Vagina (tissue), 2 donors: ENCODE measurements around the gene AKAP5. TPM values are rescaled to one million over a fixed set of nuclear protein-coding genes. Genes with fewer than 3 reads are reported as not detected.

ENCODE experiments used
- DNase-seq, 2 donors: peaks; one replicate each; pipeline ENCODE4 v3.0.0-alpha.2; 2017; ENCODE audit errors: extremely low spot score in 2 of 2
- H3K27ac ChIP-seq: fragments of 200-600 bp; sonication (generic); one replicate; pipeline ENCODE4 v1.5.1; 2019
- H3K27me3 ChIP-seq: fragments of 200-600 bp; sonication (generic); one replicate; pipeline ENCODE4 v1.5.1; 2019
- H3K36me3 ChIP-seq, 2 donors: fragments of 200-600 bp; sonication (generic); one replicate each; pipeline ENCODE4 v1.5.1; 2017 to 2019
- H3K4me1 ChIP-seq: fragments of 200-600 bp; sonication (generic); one replicate; pipeline ENCODE4 v1.5.1; 2019
- H3K4me3 ChIP-seq, 2 donors: fragments of 200-600 bp; sonication (generic); 1 replicate in 1 of 2; 2 replicates in 1 of 2; pipeline ENCODE4 v1.5.1; 2016 to 2019
- H3K9me3 ChIP-seq: fragments of 200-600 bp; sonication (generic); one replicate; pipeline ENCODE4 v1.5.1; 2019
- CTCF ChIP-seq, 3 experiments: fragments of 450-650 bp in 2 of 3; fragments of 200-600 bp in 1 of 3; sonication (generic) in 1 of 3; IDR thresholded peaks; one replicate each; pipeline ENCODE4 v1.5.1; 2017 to 2019; ENCODE audit warnings: antibody characterized with exemption in 3 of 3, mild to moderate bottlenecking in 2 of 3, moderate library complexity in 2 of 3
- POLR2A ChIP-seq, 2 donors: fragments of 450-650 bp; IDR thresholded peaks; one replicate each; pipeline ENCODE4 v1.6.1; 2017; ENCODE audit warnings: antibody characterized with exemption in 2 of 2, mild to moderate bottlenecking in 2 of 2, moderate library complexity in 2 of 2
- POLR2AphosphoS5 ChIP-seq, 2 donors: sonication (generic); formaldehyde crosslinking; IDR thresholded peaks; one replicate each; pipeline ENCODE4 v1.9.0; 2017; ENCODE audit warnings: antibody characterized with exemption in 2 of 2, mild to moderate bottlenecking in 2 of 2, low read depth in 1 of 2; ENCODE audit not compliant: insufficient read depth in 1 of 2
- intact Hi-C: fragments of 100-400 bp; cut with DNase I; formaldehyde crosslinking; loops from one replicate; pipeline ENCODE4 v1.15.1; 2023
- total RNA-seq: library from RNA; depleted of rRNA; stranded (reverse); fragments of >200 nt; gene quantifications from one replicate; pipeline ENCODE4 v1.2.3, GENCODE V29; 2016

Gene AKAP5
- total RNA-seq, 1 donor from 2014 or later = 0.49 TPM

- Histone ChIP-seq H3K27me3 (no peaks in the 10 kb centered on the region), H3K4me3 (no peak overlapping the region), H3K9me3 (no peaks in the 10 kb centered on the region), H3K36me3 (no peaks in the 10 kb centered on the region), H3K27ac (no peak overlapping the region), H3K4me1 (no peaks in the 10 kb centered on the region)
- no peak for DNase-seq
- no peak for TF ChIP-seq POLR2A (IDR thresholded peaks at IDR 0.05)
- no peak for TF ChIP-seq POLR2AphosphoS5 (IDR thresholded peaks at IDR 0.05; ENCODE audit: insufficient read depth in 1 of 2, low read depth in 1 of 2)
- no peak for TF ChIP-seq CTCF (IDR thresholded peaks at IDR 0.05)
- intact Hi-C loops = no loop called here
Observed at GRCh38 chr14:64474698-64475097, 9.4 kb downstream of the AKAP5 start.

- Histone ChIP-seq H3K27ac (no peak overlapping the region), H3K36me3 (no peaks in the 10 kb centered on the region), H3K27me3 (no peaks in the 10 kb centered on the region), H3K4me3 (no peak overlapping the region), H3K9me3 (no peaks in the 10 kb centered on the region), H3K4me1 (no peaks in the 10 kb centered on the region)
- no peak for DNase-seq
- intact Hi-C loops = no loop called here
- no peak for TF ChIP-seq POLR2AphosphoS5 (IDR thresholded peaks at IDR 0.05; ENCODE audit: insufficient read depth in 1 of 2, low read depth in 1 of 2)
- TF ChIP-seq CTCF (IDR thresholded peaks at IDR 0.05) = no peak
- TF ChIP-seq POLR2A (IDR thresholded peaks at IDR 0.05) = no peak
Observed at GRCh38 chr14:64475585-64476273, 10.4 kb downstream of the AKAP5 start.

GRCh38 chr14:64476438-64476837 is 11.1 kb downstream of the AKAP5 start:
- no peak for TF ChIP-seq POLR2AphosphoS5 (IDR thresholded peaks at IDR 0.05; ENCODE audit: insufficient read depth in 1 of 2, low read depth in 1 of 2)
- TF ChIP-seq CTCF (IDR thresholded peaks at IDR 0.05) = no peak
- no peak for TF ChIP-seq POLR2A (IDR thresholded peaks at IDR 0.05)
- no peaks in the 10 kb centered on the region for H3K4me1 ChIP-seq
- H3K4me3 ChIP-seq = no peak overlapping the region
- DNase-seq = no peak
- no peaks in the 10 kb centered on the region for H3K36me3 ChIP-seq
- intact Hi-C loops = no loop called here
- H3K27me3 ChIP-seq = no peaks in the 10 kb centered on the region
- H3K9me3 ChIP-seq = no peaks in the 10 kb centered on the region
- no peak overlapping the region for H3K27ac ChIP-seq

GRCh38 chr14:64478634-64479250 is 13.4 kb downstream of the AKAP5 start:
- Histone ChIP-seq H3K36me3 (no peaks in the 10 kb centered on the region), H3K4me3 (no peak overlapping the region), H3K9me3 (no peaks in the 10 kb centered on the region), H3K4me1 (no peaks in the 10 kb centered on the region), H3K27ac (no peak overlapping the region), H3K27me3 (no peaks in the 10 kb centered on the region)
- DNase-seq = no peak
- intact Hi-C loops = no loop called here
- TF ChIP-seq POLR2A (IDR thresholded peaks at IDR 0.05) (no peak), CTCF (IDR thresholded peaks at IDR 0.05) (peak in 2 of 3 experiments; percentile 31 to 35), POLR2AphosphoS5 (IDR thresholded peaks at IDR 0.05; ENCODE audit: insufficient read depth in 1 of 2, low read depth in 1 of 2) (no peak)

GRCh38 chr14:64488590-64489099 is 23.3 kb downstream of the AKAP5 start:
- DNase-seq = no peak
- TF ChIP-seq POLR2AphosphoS5 (IDR thresholded peaks at IDR 0.05; ENCODE audit: insufficient read depth in 1 of 2, low read depth in 1 of 2) (no peak), CTCF (IDR thresholded peaks at IDR 0.05) (no peak), POLR2A (IDR thresholded peaks at IDR 0.05) (no peak)
- intact Hi-C loops = no loop called here
- Histone ChIP-seq H3K27me3 (no peaks in the 10 kb centered on the region), H3K36me3 (peaks cover 0 to 34% of the 10 kb centered on the region in 2 donors), H3K4me1 (no peaks in the 10 kb centered on the region), H3K4me3 (no peak overlapping the region), H3K27ac (no peak overlapping the region), H3K9me3 (no peaks in the 10 kb centered on the region)
